RWPE1 (cell line): Measurements from ENCODE around the gene MGA.
A peak's percentile ranks its signal among the peaks of the same experiment; 100 is the strongest.

Source experiments
- CTCF ChIA-PET: fragments of 350-600 bp; sonication (Branson Sonifier 250); formaldehyde crosslinking; extraction: SDS; loops from one replicate; lab custom pipeline; 2021; lab: Yijun Ruan, JAX
- POLR2A ChIA-PET: fragments of 400-600 bp; formaldehyde crosslinking; extraction: SDS; loops from one replicate; lab custom pipeline; 2020; ENCODE audit warnings: antibody characterized with exemption; ENCODE audit not compliant: low non-redundant PET; lab: Yijun Ruan, JAX
- DNase-seq: peaks from one replicate; pipeline ENCODE4 v3.0.0; 2012; ENCODE audit warnings: low spot score
- H3K27ac ChIP-seq: fragments of 450-650 bp; 2 replicates; pipeline ENCODE4 v1.5.1; 2017
- CTCF ChIP-seq: fragments of 450-650 bp; conservative IDR thresholded peaks from 2 replicates; pipeline ENCODE4 v1.5.1; 2017; ENCODE audit warnings: low read depth, mild to moderate bottlenecking

The MGA gene

GRCh38 chr15:41797201-41797944, 137.2 kb downstream of the MGA start:
- peak overlapping the region; percentile 60 for H3K27ac ChIP-seq
- TF ChIP-seq CTCF: no peak
- ChIA-PET POLR2A (interaction anchor here (0.6 kb wide), 1 partner anchor 35 kb away, joined by 3 read pairs; no protein-coding TSS in a partner anchor), CTCF (interaction anchor here (0.8 kb wide), 2 partner anchors 9 to 66 kb away, joined by 3 to 5 read pairs; no protein-coding TSS in a partner anchor)
- no peak for DNase-seq

DNA sequence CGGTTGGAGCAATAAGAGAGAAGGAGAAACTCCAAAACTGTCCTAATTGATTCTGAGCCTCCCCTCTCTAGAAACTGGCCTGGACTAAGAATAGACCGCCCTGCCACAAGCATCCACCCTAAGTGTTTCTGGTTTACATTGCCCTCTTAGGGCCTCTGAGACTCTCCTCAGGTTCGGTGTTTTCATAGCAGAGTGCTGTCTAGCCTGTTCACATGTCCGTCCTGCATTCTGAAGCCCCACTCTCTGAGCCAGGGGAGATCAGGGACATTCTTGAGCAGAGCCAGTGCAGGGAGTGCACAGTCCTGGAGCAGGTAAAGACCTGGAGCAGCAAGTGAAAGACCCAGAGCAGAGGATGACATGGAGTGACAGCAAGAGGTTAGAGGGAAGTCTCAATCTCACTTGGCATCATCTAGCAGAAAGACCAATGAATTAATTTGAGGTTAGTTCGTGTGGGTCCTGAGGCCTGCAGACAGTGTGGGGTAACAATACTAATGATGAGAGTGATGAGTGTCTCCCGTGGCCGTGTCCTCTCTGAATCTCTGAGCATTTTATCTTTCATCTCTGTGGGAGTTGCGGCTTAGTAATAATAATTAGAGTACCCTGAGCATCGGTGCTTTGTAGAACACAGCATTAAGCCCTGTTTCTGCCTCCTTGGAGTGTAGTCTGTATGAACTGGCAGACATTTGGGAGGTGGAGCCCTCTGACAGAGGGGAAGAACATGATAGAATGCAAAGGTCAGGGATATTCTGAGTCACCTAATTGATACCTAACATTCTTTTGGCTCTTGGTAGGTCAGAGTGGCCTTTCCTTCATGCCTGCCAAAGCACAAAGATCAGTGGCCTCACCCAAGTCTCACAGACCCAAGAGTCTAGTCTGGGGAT, 138.6 kb downstream of the MGA start:
- POLR2A ChIA-PET: no interaction called here
- H3K27ac ChIP-seq: peak overlapping the region; percentile 60
- no peak for TF ChIP-seq CTCF
- peak; percentile 39 for DNase-seq
- CTCF ChIA-PET: no interaction called here

- no peak for DNase-seq
- ChIA-PET POLR2A (no interaction called here), CTCF (no interaction called here)
- peak overlapping the region; percentile 58 for H3K27ac ChIP-seq
- TF ChIP-seq CTCF: no peak
These were observed 139.2 kb downstream of the MGA start for GRCh38 chr15:41799488-41799805.

- ChIA-PET CTCF (interaction anchor here (0.6 kb wide), 2 partner anchors 12 to 17 kb away, joined by 3 to 5 read pairs; no protein-coding TSS in a partner anchor), POLR2A (interaction anchor here (0.5 kb wide), 1 partner anchor 24 kb away, joined by 3 read pairs; no protein-coding TSS in a partner anchor)
- DNase-seq: no peak
- no peak for TF ChIP-seq CTCF
- peak overlapping the region; percentile 75 for H3K27ac ChIP-seq
These were observed 141.0 kb downstream of the MGA start for GRCh38 chr15:41801185-41801584.

DNA sequence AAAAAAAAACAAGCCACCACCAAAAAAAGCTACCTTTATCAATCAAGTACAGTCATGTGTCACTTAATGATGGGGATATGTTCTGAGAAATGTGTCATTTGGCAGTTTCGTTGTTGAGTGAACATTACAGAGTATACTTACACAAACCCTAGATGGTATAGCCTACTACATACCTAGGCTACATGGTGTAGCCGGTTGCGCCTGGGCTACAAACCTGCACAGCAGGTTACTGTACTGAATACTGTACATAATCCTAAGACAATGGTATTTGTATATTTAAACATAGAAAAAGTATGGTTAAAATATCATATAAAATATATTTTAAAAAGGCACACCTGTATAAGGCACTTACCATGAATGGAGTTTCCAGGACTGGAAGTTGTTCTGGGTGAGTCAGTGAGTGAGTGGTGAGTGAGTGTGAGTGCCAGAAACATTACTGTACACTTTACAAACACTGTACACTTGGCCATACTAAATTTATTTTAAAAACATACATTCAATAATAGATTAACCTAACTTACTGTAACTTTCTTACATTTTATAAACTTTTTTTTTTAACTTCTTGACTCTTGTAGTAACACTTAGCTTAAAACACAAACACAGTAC, 141.7 kb downstream of the MGA start:
- H3K27ac ChIP-seq: peak overlapping the region; percentile 75
- ChIA-PET POLR2A (no interaction called here), CTCF (interaction anchor here (0.9 kb wide), 1 partner anchor 10 kb away, joined by 3 read pairs; no protein-coding TSS in a partner anchor)
- no peak for TF ChIP-seq CTCF
- no peak for DNase-seq

- peak; percentile 92 for DNase-seq
- no peak for TF ChIP-seq CTCF
- POLR2A ChIA-PET: no interaction called here
These were observed 144.2 kb downstream of the MGA start for GRCh38 chr15:41804361-41804760.

More at GRCh38 chr15:41804361-41804760, 144.2 kb downstream of the MGA start:
- CTCF ChIA-PET: interaction anchor here (0.7 to 1.4 kb wide), 2 partner anchors 29 to 30 kb away, joined by 5 to 7 read pairs; partner anchors contain the start of gene MAPKBP1
- peak overlapping the region; percentile 97 for H3K27ac ChIP-seq
